HEK293 (cell line): Measurements from ENCODE around the gene KMT2D.
A peak's percentile ranks its signal among the peaks of the same experiment; 100 is the strongest.

ENCODE experiments used
- CTCF ChIA-PET: fragments of 350-600 bp; formaldehyde crosslinking; extraction: SDS; loops from one replicate; lab custom pipeline; 2021; ENCODE audit warnings: antibody characterized with exemption; lab: Yijun Ruan, JAX
- POLR2A ChIA-PET: fragments of 300-600 bp; formaldehyde crosslinking; extraction: SDS; loops from one replicate; lab custom pipeline; 2020; ENCODE audit warnings: antibody characterized with exemption, inconsistent platforms; lab: Yijun Ruan, JAX
- H3K27ac ChIP-seq: fragments of 200-500 bp; sonication (Bioruptor generic); 2 replicates; pipeline ENCODE4 v1.5.1; 2014; ENCODE audit warnings: low read depth, low read length, control low read depth, inconsistent platforms; ENCODE audit errors: extremely low read depth
- H3K36me3 ChIP-seq, 2 experiments: fragments of 200-500 bp in 1 of 2; sonication (Bioruptor generic) in 1 of 2; 1 replicate in 1 of 2; 2 replicates in 1 of 2; pipeline ENCODE4 v1.5.1; 2014 to 2017; ENCODE audit warnings: inconsistent platforms in 2 of 2, low read length in 2 of 2; ENCODE audit not compliant: control insufficient read depth in 2 of 2, insufficient read depth in 1 of 2
- H3K4me1 ChIP-seq: fragments of 200-500 bp; sonication (Bioruptor generic); 2 replicates; pipeline ENCODE4 v1.5.1; 2014; ENCODE audit warnings: mild to moderate bottlenecking, low read length, inconsistent platforms; ENCODE audit not compliant: control insufficient read depth, insufficient read depth
- H3K4me3 ChIP-seq: 2 replicates; pipeline ENCODE4 v1.5.1; 2011; ENCODE audit warnings: low read depth, mild to moderate bottlenecking, control low read depth, low read length, moderate library complexity
- H3K9me3 ChIP-seq: fragments of 200-500 bp; sonication (Bioruptor generic); 2 replicates; pipeline ENCODE4 v1.5.1; 2014; ENCODE audit warnings: low read depth, low read length, inconsistent platforms; ENCODE audit not compliant: control insufficient read depth, insufficient read depth
- GLIS1 ChIP-seq: fragments of 450-650 bp; formaldehyde crosslinking; IDR thresholded peaks from 2 replicates; pipeline ENCODE4 v1.5.1; 2016; ENCODE audit warnings: missing biosample characterization, missing genetic modification characterization
- GLIS2 ChIP-seq: fragments of 450-650 bp; formaldehyde crosslinking; IDR thresholded peaks from 2 replicates; pipeline ENCODE4 v1.5.1; 2016; ENCODE audit warnings: missing biosample characterization, missing genetic modification characterization
- KLF9 ChIP-seq: fragments of 450-650 bp; formaldehyde crosslinking; IDR thresholded peaks from 2 replicates; pipeline ENCODE4 v1.5.1; 2016; ENCODE audit warnings: missing biosample characterization, missing genetic modification characterization, low read depth
- OVOL3 ChIP-seq: fragments of 450-650 bp; formaldehyde crosslinking; IDR thresholded peaks from 2 replicates; pipeline ENCODE4 v1.5.1; 2016; ENCODE audit warnings: missing biosample characterization, missing genetic modification characterization
- SETDB1 ChIP-seq: IDR thresholded peaks from one replicate; pipeline ENCODE4 v1.6.1; 2017; ENCODE audit warnings: mild to moderate bottlenecking, low read length, moderate library complexity, mixed read lengths; ENCODE audit not compliant: insufficient read length
- ZEB2 ChIP-seq: fragments of 450-650 bp; formaldehyde crosslinking; IDR thresholded peaks from 2 replicates; pipeline ENCODE4 v1.5.1; 2016; ENCODE audit warnings: missing biosample characterization, missing genetic modification characterization
- ZFHX2 ChIP-seq: fragments of 450-650 bp; formaldehyde crosslinking; conservative IDR thresholded peaks from 2 replicates; pipeline ENCODE4 v1.5.1; 2016; ENCODE audit warnings: missing biosample characterization, missing genetic modification characterization
- ZNF155 ChIP-seq: fragments of 450-650 bp; formaldehyde crosslinking; IDR thresholded peaks from 2 replicates; pipeline ENCODE4 v1.5.1; 2016; ENCODE audit warnings: missing biosample characterization, missing genetic modification characterization
- ZNF157 ChIP-seq: fragments of 450-650 bp; formaldehyde crosslinking; IDR thresholded peaks from 2 replicates; pipeline ENCODE4 v1.5.1; 2016; ENCODE audit warnings: missing biosample characterization, missing genetic modification characterization
- ZNF2 ChIP-seq: fragments of 450-650 bp; formaldehyde crosslinking; IDR thresholded peaks from 2 replicates; pipeline ENCODE4 v1.5.1; 2016; ENCODE audit warnings: missing biosample characterization, missing genetic modification characterization
- ZNF214 ChIP-seq: fragments of 450-650 bp; formaldehyde crosslinking; IDR thresholded peaks from 2 replicates; pipeline ENCODE4 v1.5.1; 2017; ENCODE audit warnings: missing biosample characterization, mild to moderate bottlenecking, missing genetic modification characterization, borderline replicate concordance
- ZNF221 ChIP-seq: fragments of 450-650 bp; formaldehyde crosslinking; IDR thresholded peaks from 2 replicates; pipeline ENCODE4 v1.5.1; 2017; ENCODE audit warnings: missing biosample characterization, missing genetic modification characterization, borderline replicate concordance
- ZNF23 ChIP-seq: fragments of 450-650 bp; formaldehyde crosslinking; IDR thresholded peaks from 2 replicates; pipeline ENCODE4 v1.5.1; 2016; ENCODE audit warnings: missing biosample characterization, missing genetic modification characterization, borderline replicate concordance
- ZNF266 ChIP-seq: fragments of 450-650 bp; formaldehyde crosslinking; IDR thresholded peaks from 2 replicates; pipeline ENCODE4 v1.5.1; 2016; ENCODE audit warnings: missing biosample characterization, missing genetic modification characterization, low read depth
- ZNF558 ChIP-seq: fragments of 450-650 bp; formaldehyde crosslinking; IDR thresholded peaks from 2 replicates; pipeline ENCODE4 v1.5.1; 2016; ENCODE audit warnings: missing biosample characterization, missing genetic modification characterization
- ZNF560 ChIP-seq: fragments of 450-650 bp; formaldehyde crosslinking; IDR thresholded peaks from 2 replicates; pipeline ENCODE4 v1.5.1; 2017; ENCODE audit warnings: missing biosample characterization, missing genetic modification characterization, borderline replicate concordance
- ZNF585B ChIP-seq: fragments of 450-650 bp; formaldehyde crosslinking; IDR thresholded peaks from 2 replicates; pipeline ENCODE4 v1.5.1; 2016; ENCODE audit warnings: missing biosample characterization, missing genetic modification characterization
- ZNF610 ChIP-seq: fragments of 450-650 bp; formaldehyde crosslinking; IDR thresholded peaks from 2 replicates; pipeline ENCODE4 v1.5.1; 2016; ENCODE audit warnings: missing biosample characterization, missing genetic modification characterization, borderline replicate concordance
- ZXDB ChIP-seq: fragments of 450-650 bp; formaldehyde crosslinking; IDR thresholded peaks from 2 replicates; pipeline ENCODE4 v1.5.1; 2016; ENCODE audit warnings: missing biosample characterization, missing genetic modification characterization
- TF ChIP-seq, protein P1 (sequence below): fragments of 450-650 bp; formaldehyde crosslinking; IDR thresholded peaks from 2 replicates; pipeline ENCODE4 v1.5.1; 2016; ENCODE audit warnings: missing biosample characterization, missing genetic modification characterization
- TF ChIP-seq, protein P2 (sequence below): fragments of 450-650 bp; formaldehyde crosslinking; IDR thresholded peaks from 2 replicates; pipeline ENCODE4 v1.5.1; 2016; ENCODE audit warnings: missing biosample characterization, missing genetic modification characterization
- TF ChIP-seq, protein P3 (sequence below): fragments of 450-650 bp; formaldehyde crosslinking; IDR thresholded peaks from 2 replicates; pipeline ENCODE4; 2016; ENCODE audit warnings: missing biosample characterization, missing genetic modification characterization

KMT2D gene

DNA sequence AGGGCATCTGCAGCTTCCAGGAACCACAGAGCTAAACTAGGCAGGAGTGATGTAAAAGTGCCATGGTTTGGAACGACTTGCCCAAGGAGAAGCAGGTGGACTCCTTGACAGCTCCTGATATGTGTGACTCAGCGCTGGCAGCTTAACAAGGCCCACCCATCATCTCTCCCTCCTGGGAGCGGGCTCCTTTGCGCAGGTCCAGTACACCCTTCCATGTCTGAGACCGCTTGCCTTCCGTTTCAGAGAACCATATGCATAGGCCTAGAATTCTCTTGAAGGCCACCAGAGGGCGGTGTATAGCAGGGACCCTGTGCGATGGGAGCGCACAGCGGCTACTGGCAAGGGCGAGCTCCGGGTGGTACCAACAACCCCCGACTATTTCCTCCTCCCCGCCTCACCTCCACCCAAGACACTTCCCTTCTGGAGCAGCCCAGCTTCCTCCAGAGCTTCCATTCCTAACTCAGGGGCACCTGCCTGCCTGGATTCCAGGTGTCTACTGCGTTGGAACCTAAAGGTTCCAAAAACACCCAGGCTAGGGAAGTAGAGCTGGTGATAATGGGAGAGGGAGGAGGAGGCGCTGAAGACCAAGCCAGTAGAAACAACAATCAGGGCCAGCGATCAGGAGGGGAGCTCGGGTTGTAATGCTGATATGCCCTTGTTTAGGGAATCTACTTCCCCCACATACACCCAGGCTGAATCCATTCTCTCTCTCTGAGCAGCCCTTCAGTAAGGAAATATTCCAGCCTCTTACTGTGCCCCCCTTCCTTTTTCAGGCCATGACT lies 27.7 kb upstream of the KMT2D start (continued):
- TF ChIP-seq, protein P1, sequence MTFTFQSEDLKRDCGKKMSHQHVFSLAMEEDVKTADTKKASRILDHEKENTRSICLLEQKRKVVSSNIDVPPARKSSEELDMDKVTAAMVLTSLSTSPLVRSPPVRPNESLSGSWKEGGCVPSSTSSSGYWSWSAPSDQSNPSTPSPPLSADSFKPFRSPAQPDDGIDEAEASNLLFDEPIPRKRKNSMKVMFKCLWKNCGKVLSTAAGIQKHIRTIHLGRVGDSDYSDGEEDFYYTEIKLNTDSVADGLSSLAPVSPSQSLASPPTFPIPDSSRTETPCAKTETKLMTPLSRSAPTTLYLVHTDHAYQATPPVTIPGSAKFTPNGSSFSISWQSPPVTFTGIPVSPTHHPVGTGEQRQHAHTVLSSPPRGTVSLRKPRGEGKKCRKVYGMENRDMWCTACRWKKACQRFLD (tag by site-specific recombination) = no peak
- TF ChIP-seq OVOL3 (tag by site-specific recombination) (no peak), GLIS1 (tag by site-specific recombination) (peak; percentile 84), ZNF610 (tag by site-specific recombination) (0 out of 2 replicates have a peak, but pooled peaks have one; percentile 65), ZNF157 (tag by site-specific recombination) (no peak), ZNF266 (tag by site-specific recombination) (no peak), ZNF585B (tag by site-specific recombination) (no peak), ZNF558 (no peak; the same call in 1 of the 2 replicates), KLF9 (tag by site-specific recombination) (no peak), ZNF221 (tag by site-specific recombination) (no peak), ZXDB (peak; percentile 64), ZEB2 (no peak; the same call in none of the 2 replicates), ZNF214 (tag by site-specific recombination) (no peak), SETDB1 (no peak), GLIS2 (tag by site-specific recombination) (peak; percentile 69), ZNF155 (tag by site-specific recombination) (no peak)
- TF ChIP-seq, protein P2, sequence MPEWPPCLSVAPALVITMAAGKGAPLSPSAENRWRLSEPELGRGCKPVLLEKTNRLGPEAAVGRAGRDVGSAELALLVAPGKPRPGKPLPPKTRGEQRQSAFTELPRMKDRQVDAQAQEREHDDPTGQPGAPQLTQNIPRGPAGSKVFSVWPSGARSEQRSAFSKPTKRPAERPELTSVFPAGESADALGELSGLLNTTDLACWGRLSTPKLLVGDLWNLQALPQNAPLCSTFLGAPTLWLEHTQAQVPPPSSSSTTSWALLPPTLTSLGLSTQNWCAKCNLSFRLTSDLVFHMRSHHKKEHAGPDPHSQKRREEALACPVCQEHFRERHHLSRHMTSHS (tag by site-specific recombination) = no peak
- TF ChIP-seq, protein P3, sequence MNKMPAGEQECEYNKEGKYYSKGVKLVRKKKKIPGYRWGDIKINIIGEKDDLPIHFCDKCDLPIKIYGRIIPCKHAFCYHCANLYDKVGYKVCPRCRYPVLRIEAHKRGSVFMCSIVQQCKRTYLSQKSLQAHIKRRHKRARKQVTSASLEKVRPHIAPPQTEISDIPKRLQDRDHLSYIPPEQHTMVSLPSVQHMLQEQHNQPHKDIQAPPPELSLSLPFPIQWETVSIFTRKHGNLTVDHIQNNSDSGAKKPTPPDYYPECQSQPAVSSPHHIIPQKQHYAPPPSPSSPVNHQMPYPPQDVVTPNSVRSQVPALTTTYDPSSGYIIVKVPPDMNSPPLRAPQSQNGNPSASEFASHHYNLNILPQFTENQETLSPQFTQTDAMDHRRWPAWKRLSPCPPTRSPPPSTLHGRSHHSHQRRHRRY = no peak

DNA sequence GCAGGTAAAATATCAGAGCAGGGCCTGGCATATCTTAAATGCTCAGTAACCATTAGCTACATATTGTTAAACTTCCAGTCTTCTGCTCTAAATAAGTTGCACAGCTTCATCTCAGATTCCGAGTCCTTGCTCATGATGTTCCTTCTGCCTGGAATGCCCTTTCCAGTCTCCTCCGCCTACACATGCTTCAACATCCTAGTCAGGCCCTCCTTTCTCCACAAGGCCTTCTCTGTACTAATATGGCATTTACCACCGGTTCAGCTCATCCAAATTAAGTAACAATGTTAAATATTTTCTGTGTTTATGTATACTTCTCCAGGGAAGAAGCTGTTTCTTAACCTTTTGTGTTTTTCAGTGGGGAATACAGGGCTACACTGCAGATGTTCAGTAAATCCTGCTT lies 25.5 kb upstream of the KMT2D start:
- ChIA-PET POLR2A (interaction anchor here (1.5 kb wide), 1 partner anchor 45 kb away, joined by 3 read pairs; the partner anchor contains the start of gene TUBA1B), CTCF (interaction anchor here (0.5 to 6.2 kb wide), 10 partner anchors 9 to 152 kb away, joined by 3 to 131 read pairs (median 28); partner anchors contain the start of genes DHH, LMBR1L, RHEBL1 and TUBA1B)
- H3K36me3 ChIP-seq = no peaks in the 10 kb centered on the region
- no peak overlapping the region for H3K27ac ChIP-seq
- H3K9me3 ChIP-seq = no peaks in the 10 kb centered on the region
- no peaks in the 10 kb centered on the region for H3K4me1 ChIP-seq
- no peak overlapping the region for H3K4me3 ChIP-seq
- TF ChIP-seq ZNF2 (no peak), ZNF560 (tag by site-specific recombination) (no peak), ZNF23 (tag by site-specific recombination) (no peak), ZFHX2 (tag by site-specific recombination) (peak; percentile 42; the same call in 1 of the 2 replicates)
